CD4-positive, CD25-positive, alpha-beta regulatory T cell (primary cell): ENCODE measurements around the gene HSPA2. TPM values are rescaled to one million over a fixed set of nuclear protein-coding genes. Genes with fewer than 3 reads are reported as not detected.
"Not testable (repeated sequence)": the region's sequence is repeated elsewhere in the genome, so short reads cannot be mapped to it uniquely, and the experiment has no call there.

Experiments used
- ATAC-seq, 2 donors: fragments of 150-1000 bp; cut with Tn5 transposase; one replicate each; pipeline ENCODE4 v1.10.0; 2021; ENCODE audit warnings: low read depth in 2 of 2, moderate number of reproducible peaks in 2 of 2, moderate library complexity in 1 of 2
- DNase-seq, 3 donors: peaks; one replicate each; pipeline versions ENCODE4 v3.0.0 to v3.0.0-alpha.2; 2012 to 2022; ENCODE audit warnings: mixed read lengths in 1 of 3
- H3K27ac ChIP-seq: one replicate; pipeline ENCODE4 v1.7.0; 2013; ENCODE audit warnings: mild to moderate bottlenecking, low read length; ENCODE audit not compliant: insufficient read depth, poor library complexity, severe bottlenecking
- H3K27me3 ChIP-seq: one replicate; pipeline ENCODE4 v1.7.0; 2013; ENCODE audit warnings: low read length; ENCODE audit not compliant: control insufficient read depth, insufficient read depth
- H3K36me3 ChIP-seq: one replicate; pipeline ENCODE4 v1.7.0; 2013; ENCODE audit warnings: mild to moderate bottlenecking, low read length, moderate library complexity; ENCODE audit not compliant: control insufficient read depth, insufficient read depth
- H3K4me1 ChIP-seq: 2 replicates; pipeline ENCODE4 v1.7.0; 2013; ENCODE audit warnings: mild to moderate bottlenecking, low read length; ENCODE audit not compliant: insufficient read depth, control insufficient read depth, poor library complexity, severe bottlenecking
- H3K4me3 ChIP-seq: one replicate; pipeline ENCODE4 v1.7.0; 2013; ENCODE audit warnings: low read depth, mild to moderate bottlenecking, low read length, moderate library complexity
- H3K9me3 ChIP-seq, 2 experiments: 1 replicate in 1 of 2; 2 replicates in 1 of 2; pipeline ENCODE4 v1.7.0; 2013; ENCODE audit warnings: low read length in 2 of 2, mild to moderate bottlenecking in 1 of 2, moderate library complexity in 1 of 2; ENCODE audit not compliant: control insufficient read depth in 2 of 2
- H3K27ac Mint-ChIP-seq, 3 donors: one replicate each; pipeline ENCODE4 v1.8.0; 2020 to 2022; ENCODE audit warnings: mild to moderate bottlenecking in 3 of 3, mixed read lengths in 3 of 3, moderate library complexity in 2 of 3
- H3K27me3 Mint-ChIP-seq: one replicate; pipeline ENCODE4 v1.8.0; 2022; ENCODE audit warnings: mild to moderate bottlenecking, mixed read lengths
- H3K36me3 Mint-ChIP-seq: one replicate; pipeline ENCODE4 v1.8.0; 2020; ENCODE audit warnings: mixed read lengths
- H3K4me1 Mint-ChIP-seq, 4 donors: one replicate each; pipeline ENCODE4 v1.8.0; 2020 to 2022; ENCODE audit warnings: mixed read lengths in 4 of 4, mild to moderate bottlenecking in 1 of 4
- H3K4me3 Mint-ChIP-seq, 4 donors: one replicate each; pipeline ENCODE4 v1.8.0; 2020 to 2022; ENCODE audit warnings: mild to moderate bottlenecking in 4 of 4, mixed read lengths in 4 of 4, moderate library complexity in 3 of 4
- H3K9me3 Mint-ChIP-seq, 7 donors: one replicate each; pipeline ENCODE4 v1.8.0; 2020 to 2022; ENCODE audit warnings: mixed read lengths in 7 of 7, mild to moderate bottlenecking in 3 of 7, moderate library complexity in 2 of 7
- polyA plus RNA-seq, 4 donors: library from polyadenylated mRNA; unstranded; fragments of 300-500 nt; fragmentation: Illumina TruSeq; gene quantifications; one replicate each; pipeline ENCODE4 v1.2.3, GENCODE V29; 2021
- total RNA-seq: library from RNA; stranded (reverse); gene quantifications from one replicate; pipeline ENCODE4 v1.2.3, GENCODE V29; 2022

HSPA2 gene
- total and polyA plus RNA-seq, 5 donors from 2014 or later, result 0.48 to 2.6 (median 0.65) TPM

DNA sequence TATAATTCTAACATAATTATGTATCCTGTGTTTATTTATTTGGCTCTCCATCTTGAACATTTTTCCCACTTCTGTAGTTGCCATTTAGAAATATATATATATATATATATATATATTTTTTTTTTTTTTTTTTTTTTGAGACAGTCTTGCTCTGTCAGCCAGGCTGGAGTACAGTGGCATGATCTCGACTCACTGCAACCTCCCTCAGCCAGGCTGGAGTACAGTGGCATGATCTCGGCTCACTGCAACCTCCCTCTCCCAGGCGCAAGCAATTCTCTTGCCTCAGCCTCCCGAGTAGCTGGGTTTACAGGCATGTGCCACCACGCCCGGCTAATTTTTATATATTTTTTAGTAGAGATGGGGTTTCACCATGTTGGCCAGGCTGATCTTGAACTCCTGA lies 22.9 kb upstream of the HSPA2 start:
- H3K27ac Mint-ChIP-seq, H3K9me3 ChIP-seq, H3K36me3 Mint-ChIP-seq, H3K27me3 ChIP-seq, H3K27me3 Mint-ChIP-seq, H3K4me3 ChIP-seq, ATAC-seq, DNase-seq, H3K9me3 Mint-ChIP-seq, H3K27ac ChIP-seq: not testable (repeated sequence)
- H3K4me3 Mint-ChIP-seq, result peak overlapping the region in 1 of 4 donors; percentile 18
- H3K4me1 ChIP-seq, result peaks cover 38% of the 10 kb centered on the region
- peaks cover 44 to 73% (median 50%) of the 10 kb centered on the region in 4 donors for H3K4me1 Mint-ChIP-seq
- H3K36me3 ChIP-seq, result peaks cover 13% of the 10 kb centered on the region

DNA sequence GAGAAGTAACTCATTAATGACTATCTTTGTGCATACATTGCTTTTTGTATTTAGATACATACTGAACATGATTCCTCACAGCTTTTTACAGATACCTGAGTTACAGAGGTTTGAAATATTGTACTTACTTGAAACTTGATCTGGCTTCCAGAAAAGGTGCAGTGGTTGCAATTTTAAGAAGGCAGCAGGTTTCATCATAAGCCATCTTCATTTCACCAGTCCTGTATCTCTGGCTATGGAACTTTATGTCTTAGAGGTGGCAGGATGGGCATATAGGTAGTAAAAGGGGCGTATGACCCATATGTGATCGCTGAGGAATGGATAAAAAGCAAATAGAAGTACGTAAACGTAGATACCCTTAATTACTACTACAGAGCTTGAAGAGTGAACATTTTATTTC lies 22.3 kb upstream of the HSPA2 start:
- ATAC-seq (no peak), DNase-seq (no peak)
- Mint-ChIP-seq H3K4me3 (peak overlapping the region in 2 of 4 donors; percentile 18 to 46), H3K27ac (peak overlapping the region in 1 of 3 donors; percentile 49), H3K9me3 (no peaks in the 10 kb centered on the region), H3K36me3 (peaks cover 3% of the 10 kb centered on the region), H3K27me3 (no peaks in the 10 kb centered on the region), H3K4me1 (peaks cover 39 to 67% (median 46%) of the 10 kb centered on the region in 4 donors)
- Histone ChIP-seq H3K27me3 (no peaks in the 10 kb centered on the region), H3K4me3 (no peak overlapping the region), H3K4me1 (peaks cover 38% of the 10 kb centered on the region), H3K27ac (no peak overlapping the region), H3K36me3 (peaks cover 19% of the 10 kb centered on the region), H3K9me3 (no peaks in the 10 kb centered on the region)

DNA sequence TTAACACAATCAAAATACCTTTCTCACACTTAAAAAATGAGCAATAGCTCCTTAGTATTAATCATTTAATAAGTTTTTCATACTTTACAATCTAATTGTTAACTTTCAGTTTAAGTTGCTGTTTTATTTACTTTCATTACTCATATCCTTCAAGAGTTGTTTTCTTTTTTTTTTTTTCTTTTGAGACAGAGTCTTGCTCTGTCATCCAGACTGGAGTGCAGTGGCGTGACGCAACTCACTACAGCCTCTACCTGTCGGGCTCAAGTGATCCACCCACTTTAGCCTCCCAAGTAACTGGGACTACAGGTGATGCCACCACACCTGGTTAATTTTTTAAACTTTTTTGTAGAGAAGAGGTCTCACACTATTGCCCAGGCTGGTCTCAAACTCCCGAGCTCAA lies 19.8 kb upstream of the HSPA2 start:
- H3K36me3 ChIP-seq, result peaks cover 24% of the 10 kb centered on the region
- Mint-ChIP-seq H3K27ac (peak overlapping the region in 1 of 3 donors; percentile 48), H3K4me3 (peak overlapping the region in 1 of 4 donors; percentile 38), H3K9me3 (no peaks in the 10 kb centered on the region), H3K4me1 (peaks cover 32 to 51% (median 33%) of the 10 kb centered on the region in 4 donors), H3K27me3 (no peaks in the 10 kb centered on the region), H3K36me3 (peaks cover 3% of the 10 kb centered on the region)
- peaks cover 38% of the 10 kb centered on the region for H3K4me1 ChIP-seq
- H3K9me3 ChIP-seq, result no peaks in the 10 kb centered on the region
- H3K4me3 ChIP-seq, result no peak overlapping the region
- H3K27me3 ChIP-seq, result no peaks in the 10 kb centered on the region
- DNase-seq (no peak), ATAC-seq (no peak)
- peak overlapping the region; percentile 45 for H3K27ac ChIP-seq

DNA sequence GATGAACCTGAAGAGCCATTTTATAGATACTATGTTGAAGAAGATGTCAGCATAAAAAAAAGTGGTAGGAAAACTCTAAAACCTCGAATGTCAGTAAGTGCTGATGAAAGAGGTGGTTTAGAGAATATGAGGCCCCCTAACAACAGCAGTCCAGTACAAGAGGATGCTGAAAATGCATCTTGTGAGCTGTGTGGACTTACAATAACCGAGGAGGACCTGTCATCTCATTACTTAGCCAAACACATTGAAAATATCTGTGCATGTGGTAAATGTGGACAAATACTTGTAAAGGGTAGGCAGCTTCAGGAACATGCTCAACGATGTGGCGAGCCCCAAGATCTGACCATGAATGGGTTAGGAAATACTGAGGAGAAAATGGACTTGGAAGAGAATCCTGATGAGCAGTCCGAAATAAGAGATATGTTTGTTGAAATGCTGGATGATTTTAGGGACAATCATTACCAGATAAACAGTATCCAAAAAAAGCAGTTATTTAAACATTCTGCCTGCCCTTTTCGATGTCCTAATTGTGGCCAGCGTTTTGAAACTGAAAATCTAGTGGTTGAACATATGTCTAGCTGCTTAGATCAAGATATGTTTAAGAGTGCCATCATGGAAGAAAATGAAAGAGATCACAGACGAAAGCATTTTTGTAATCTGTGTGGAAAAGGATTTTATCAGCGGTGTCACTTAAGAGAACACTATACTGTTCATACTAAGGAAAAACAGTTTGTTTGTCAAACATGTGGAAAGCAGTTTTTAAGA lies 17.8 kb upstream of the HSPA2 start:
- no peak for ATAC-seq
- peaks cover 27% of the 10 kb centered on the region for H3K36me3 ChIP-seq
- H3K4me3 ChIP-seq, result peak overlapping the region; percentile 34
- H3K27me3 Mint-ChIP-seq, result no peaks in the 10 kb centered on the region
- H3K4me3 Mint-ChIP-seq, result no peak overlapping the region
- H3K9me3 ChIP-seq, result no peaks in the 10 kb centered on the region
- no peak for DNase-seq
- peaks cover 9% of the 10 kb centered on the region for H3K36me3 Mint-ChIP-seq
- H3K9me3 Mint-ChIP-seq, result no peaks in the 10 kb centered on the region
- H3K27ac ChIP-seq, result peak overlapping the region; percentile 5
- peaks cover 19% of the 10 kb centered on the region for H3K4me1 ChIP-seq
- H3K4me1 Mint-ChIP-seq, result peaks cover 23 to 37% (median 27%) of the 10 kb centered on the region in 4 donors
- no peak overlapping the region for H3K27ac Mint-ChIP-seq
- no peaks in the 10 kb centered on the region for H3K27me3 ChIP-seq

DNA sequence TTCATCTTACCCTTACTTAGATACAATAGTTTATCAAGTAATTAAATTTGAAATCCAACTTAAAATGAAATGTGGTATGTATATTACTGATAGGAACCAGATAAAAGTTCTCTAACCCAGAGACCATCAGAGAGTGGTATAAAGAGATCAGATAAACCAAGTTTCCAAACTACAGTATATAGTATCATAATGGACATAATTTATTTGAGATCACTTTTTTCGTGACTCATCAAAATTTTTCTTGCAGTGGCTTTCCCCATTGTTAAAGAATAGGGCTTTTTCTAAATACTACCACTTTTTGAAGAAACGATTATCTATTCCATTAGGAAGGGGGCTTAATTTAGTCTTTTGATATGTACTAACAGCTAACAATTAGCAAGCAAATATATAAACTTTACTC lies 15.2 kb upstream of the HSPA2 start:
- H3K4me3 ChIP-seq, result no peak overlapping the region

DNA sequence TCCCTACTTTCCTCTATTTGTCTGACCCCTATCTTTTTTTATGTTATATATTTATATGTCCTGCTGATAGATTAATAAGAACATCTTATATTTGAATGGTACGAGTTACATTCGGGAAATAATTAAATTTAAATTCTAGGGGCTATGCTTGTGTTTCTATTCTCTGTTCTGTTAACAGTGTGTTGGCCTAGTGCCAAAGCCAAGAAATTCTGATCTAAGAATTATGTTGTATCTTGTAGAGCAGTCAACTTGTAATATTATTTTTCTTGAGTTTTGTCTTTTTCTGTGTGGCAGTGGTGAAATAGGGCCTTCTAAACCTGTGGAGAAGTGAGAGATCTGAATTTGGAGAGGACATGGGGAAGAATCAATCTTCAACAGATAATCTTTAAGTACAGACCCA lies 9.0 kb upstream of the HSPA2 start:
- ATAC-seq (no peak), DNase-seq (no peak)
- no peaks in the 10 kb centered on the region for H3K9me3 Mint-ChIP-seq
- H3K27me3 Mint-ChIP-seq, result no peaks in the 10 kb centered on the region
- H3K4me1 Mint-ChIP-seq, result peaks cover 4 to 21% (median 9%) of the 10 kb centered on the region in 4 donors
- Histone ChIP-seq H3K27me3 (no peaks in the 10 kb centered on the region), H3K9me3 (no peaks in the 10 kb centered on the region), H3K27ac (no peak overlapping the region), H3K36me3 (no peaks in the 10 kb centered on the region), H3K4me3 (no peak overlapping the region), H3K4me1 (no peaks in the 10 kb centered on the region)
- H3K36me3 Mint-ChIP-seq, result no peaks in the 10 kb centered on the region
- H3K27ac Mint-ChIP-seq, result peak overlapping the region in 1 of 3 donors; percentile 30
- H3K4me3 Mint-ChIP-seq, result no peak overlapping the region

More for the DNA sequence above, 15.2 kb upstream of the HSPA2 start:
- H3K9me3 Mint-ChIP-seq, result no peaks in the 10 kb centered on the region
- Histone ChIP-seq H3K27ac (no peak overlapping the region), H3K36me3 (peaks cover 27% of the 10 kb centered on the region), H3K27me3 (no peaks in the 10 kb centered on the region), H3K9me3 (no peaks in the 10 kb centered on the region), H3K4me1 (peaks cover 14% of the 10 kb centered on the region)
- peaks cover 9% of the 10 kb centered on the region for H3K36me3 Mint-ChIP-seq
- DNase-seq, result no peak
- no peak overlapping the region for H3K27ac Mint-ChIP-seq
- peaks cover 20 to 36% (median 22%) of the 10 kb centered on the region in 4 donors for H3K4me1 Mint-ChIP-seq
- no peak for ATAC-seq
- H3K4me3 Mint-ChIP-seq, result no peak overlapping the region
- H3K27me3 Mint-ChIP-seq, result no peaks in the 10 kb centered on the region

DNA sequence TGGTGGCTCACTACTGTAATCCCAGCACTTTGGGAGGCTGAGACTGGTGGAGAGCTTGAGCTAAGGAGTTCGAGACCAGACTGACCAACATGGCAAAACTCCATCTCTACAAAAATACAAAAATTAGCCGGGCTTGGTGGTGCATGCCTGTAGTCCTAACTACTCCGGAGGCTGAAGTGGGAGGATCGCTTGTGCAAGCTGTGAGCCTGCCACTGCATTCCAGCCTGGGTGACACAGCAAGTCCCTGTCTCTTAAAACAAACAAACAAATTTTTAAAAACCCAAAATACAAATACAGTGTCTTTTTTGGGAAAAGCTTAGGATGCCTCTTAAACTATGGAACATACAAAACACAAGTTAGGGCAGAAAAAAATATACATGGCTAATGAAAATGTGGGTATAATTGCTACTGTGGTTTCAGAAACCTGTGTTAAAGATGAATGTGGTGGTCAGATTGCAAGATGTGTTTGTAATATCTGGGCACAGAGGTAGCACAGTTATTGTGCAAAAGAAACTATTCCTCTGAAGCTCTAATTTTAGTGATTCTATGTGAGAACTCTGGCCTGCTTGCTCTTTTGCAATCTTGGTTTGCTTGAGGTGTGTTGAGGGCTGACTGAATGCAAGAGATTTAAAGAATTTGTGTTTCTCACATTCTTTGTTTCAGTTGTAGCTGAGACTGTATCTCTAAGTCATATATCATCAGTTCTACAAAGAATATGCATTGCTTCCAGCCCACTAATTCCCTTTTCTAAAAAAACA lies 3.9 kb upstream of the HSPA2 start:
- Histone ChIP-seq H3K27ac (no peak overlapping the region), H3K36me3 (no peaks in the 10 kb centered on the region), H3K4me1 (peaks cover 22% of the 10 kb centered on the region), H3K4me3 (no peak overlapping the region), H3K27me3 (no peaks in the 10 kb centered on the region), H3K9me3 (peaks cover 0 to 5% of the 10 kb centered on the region in 2 experiments)
- ATAC-seq (no peak), DNase-seq (no peak)
- Mint-ChIP-seq H3K27me3 (peaks cover 25% of the 10 kb centered on the region), H3K4me1 (peaks cover 5 to 28% (median 17%) of the 10 kb centered on the region in 4 donors), H3K9me3 (peaks cover 0 to 2% (median 0%) of the 10 kb centered on the region in 7 donors), H3K27ac (no peak overlapping the region), H3K4me3 (peak overlapping the region in 2 of 4 donors; percentile 37 to 90), H3K36me3 (peaks cover 3% of the 10 kb centered on the region)
